ENCODE measurements around the gene KRTAP4-16. TPM values are rescaled to one million over a fixed set of nuclear protein-coding genes. Genes with fewer than 3 reads are reported as not detected.
"Not testable (repeated sequence)": the region's sequence is repeated elsewhere in the genome, so short reads cannot be mapped to it uniquely, and the experiment has no call there.

Gene KRTAP4-16
- total RNA-seq, 1 donor from 2014 or later, result not detected

GRCh38 chr17:41123292-41123990, 21.4 kb upstream of the KRTAP4-16 start:
- intact Hi-C loops (cut with DNase I); DNase-seq (ENCODE audit: missing footprints); ATAC-seq: not testable (repeated sequence)

GRCh38 chr17:41121742-41122141, 19.7 kb upstream of the KRTAP4-16 start:
- ATAC-seq, result no peak
- intact Hi-C loops (cut with DNase I), result no loop called here

GRCh38 chr17:41119696-41120690, 18.0 kb upstream of the KRTAP4-16 start:
- ATAC-seq; DNase-seq (ENCODE audit: missing footprints); intact Hi-C loops (cut with DNase I): not testable (repeated sequence)

More at GRCh38 chr17:41121742-41122141, 19.7 kb upstream of the KRTAP4-16 start:
- DNase-seq (ENCODE audit: missing footprints), result no peak

GRCh38 chr17:41118721-41119120, 16.7 kb upstream of the KRTAP4-16 start:
- no peak for ATAC-seq
- DNase-seq (ENCODE audit: missing footprints), result no peak
- intact Hi-C loops (cut with DNase I), result no loop called here

- ATAC-seq; DNase-seq (ENCODE audit: missing footprints): not testable (repeated sequence)
These were observed 15.9 kb upstream of the KRTAP4-16 start, which contains the start of gene KRTAP4-11 for GRCh38 chr17:41117846-41118386. Gene KRTAP4-11, minus strand, starts transcription at chr17:41118373. Its CDS starts 58 bp downstream, at chr17:41118315.

GRCh38 chr17:41116297-41116696, 14.3 kb upstream of the KRTAP4-16 start:
- no peak for DNase-seq (ENCODE audit: missing footprints)
- intact Hi-C loops (cut with DNase I), result no loop called here
- ATAC-seq, result no peak

More at GRCh38 chr17:41117846-41118386, 15.9 kb upstream of the KRTAP4-16 start, which contains the start of gene KRTAP4-11:
- intact Hi-C loops (cut with DNase I), result not testable (repeated sequence)

- ATAC-seq, result no peak
- DNase-seq (ENCODE audit: missing footprints), result no peak
- intact Hi-C loops (cut with DNase I), result no loop called here
These were observed 9.3 kb upstream of the KRTAP4-16 start for GRCh38 chr17:41111151-41111885.

- DNase-seq (ENCODE audit: missing footprints); ATAC-seq; intact Hi-C loops (cut with DNase I): not testable (repeated sequence)
These were observed 6.8 kb upstream of the KRTAP4-16 start for GRCh38 chr17:41108728-41109386.

- DNase-seq (ENCODE audit: missing footprints), result no peak
- intact Hi-C loops (cut with DNase I), result no loop called here
- no peak for ATAC-seq
These were observed 6.0 kb upstream of the KRTAP4-16 start for GRCh38 chr17:41107941-41108450.

GRCh38 chr17:41105347-41105746, 3.3 kb upstream of the KRTAP4-16 start, which contains the start of gene KRTAP4-9:
Gene KRTAP4-9, plus strand, starts transcription at chr17:41105389. Its CDS starts 0 bp downstream, at chr17:41105389.
- ATAC-seq; intact Hi-C loops (cut with DNase I); DNase-seq (ENCODE audit: missing footprints): not testable (repeated sequence)

GRCh38 chr17:41104386-41105038, 2.5 kb upstream of the KRTAP4-16 start:
- ATAC-seq; intact Hi-C loops (cut with DNase I); DNase-seq (ENCODE audit: missing footprints): not testable (repeated sequence)

GRCh38 chr17:41103896-41104295, 1.9 kb upstream of the KRTAP4-16 start:
- intact Hi-C loops (cut with DNase I), result no loop called here

GRCh38 chr17:41099682-41100480, 2.1 kb downstream of the KRTAP4-16 start:
- intact Hi-C loops (cut with DNase I), result not testable (repeated sequence)

More at GRCh38 chr17:41103896-41104295, 1.9 kb upstream of the KRTAP4-16 start:
- DNase-seq (ENCODE audit: missing footprints) (no peak), ATAC-seq (no peak)

GRCh38 chr17:41098481-41098880, 3.5 kb downstream of the KRTAP4-16 start:
- intact Hi-C loops (cut with DNase I), result no loop called here
- ATAC-seq (no peak), DNase-seq (ENCODE audit: missing footprints) (no peak)

More at GRCh38 chr17:41099682-41100480, 2.1 kb downstream of the KRTAP4-16 start:
- not testable (repeated sequence) for DNase-seq (ENCODE audit: missing footprints); ATAC-seq

- intact Hi-C loops (cut with DNase I), result no loop called here
- ATAC-seq (no peak), DNase-seq (ENCODE audit: missing footprints) (no peak)
These were observed 4.0 kb downstream of the KRTAP4-16 start, which contains the start of gene KRTAP4-8 for GRCh38 chr17:41098042-41098441. Gene KRTAP4-8, minus strand, starts transcription at chr17:41098142. Its CDS starts 58 bp downstream, at chr17:41098084.

- intact Hi-C loops (cut with DNase I), result no loop called here
- ATAC-seq (no peak), DNase-seq (ENCODE audit: missing footprints) (no peak)
These were observed 6.0 kb downstream of the KRTAP4-16 start for GRCh38 chr17:41096055-41096454.
